ENCODE data around the gene SUFU.

DNA sequence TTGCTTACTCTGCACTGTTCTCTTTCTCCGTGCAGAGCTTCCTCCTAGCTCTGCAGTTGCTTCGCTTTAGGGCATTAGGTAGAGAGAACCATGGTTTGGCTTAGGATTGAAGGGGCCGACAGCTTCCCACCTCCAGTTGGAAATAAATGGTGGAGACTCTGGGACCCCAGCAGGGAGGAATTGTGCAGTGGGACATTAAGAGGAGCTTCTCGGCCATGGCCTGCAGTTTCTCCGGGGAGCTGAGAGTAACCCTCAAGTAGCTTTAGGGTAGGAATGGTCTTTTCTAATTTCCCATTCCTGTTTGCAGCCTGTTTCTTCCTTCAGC is 1.2 kb downstream of the SUFU start:
- no peak for TF ChIP-seq CTCF (IDR thresholded peaks at IDR 0.05)
- TF ChIP-seq POLR2A (IDR thresholded peaks at IDR 0.05) = no peak

Data from vagina (tissue), 2 donors.